A673 (cell line): ENCODE measurements around the gene SAMD13.

Experiments
- CTCF ChIP-seq: fragments of 300-800, 200-600 bp; sonication (generic); conservative IDR thresholded peaks from 2 replicates; pipeline ENCODE4 v1.5.1; 2017; ENCODE audit warnings: low read depth, mild to moderate bottlenecking, antibody characterized with exemption, low read length, moderate library complexity, mixed read lengths
- EZH2 ChIP-seq: fragments of 200-600 bp; sonication (generic); IDR thresholded peaks from 2 replicates; pipeline ENCODE4 v1.6.1; 2017; ENCODE audit warnings: borderline replicate concordance, low read depth, mild to moderate bottlenecking, mixed read lengths, antibody characterized with exemption, low read length; ENCODE audit not compliant: poor library complexity, severe bottlenecking

DNA sequence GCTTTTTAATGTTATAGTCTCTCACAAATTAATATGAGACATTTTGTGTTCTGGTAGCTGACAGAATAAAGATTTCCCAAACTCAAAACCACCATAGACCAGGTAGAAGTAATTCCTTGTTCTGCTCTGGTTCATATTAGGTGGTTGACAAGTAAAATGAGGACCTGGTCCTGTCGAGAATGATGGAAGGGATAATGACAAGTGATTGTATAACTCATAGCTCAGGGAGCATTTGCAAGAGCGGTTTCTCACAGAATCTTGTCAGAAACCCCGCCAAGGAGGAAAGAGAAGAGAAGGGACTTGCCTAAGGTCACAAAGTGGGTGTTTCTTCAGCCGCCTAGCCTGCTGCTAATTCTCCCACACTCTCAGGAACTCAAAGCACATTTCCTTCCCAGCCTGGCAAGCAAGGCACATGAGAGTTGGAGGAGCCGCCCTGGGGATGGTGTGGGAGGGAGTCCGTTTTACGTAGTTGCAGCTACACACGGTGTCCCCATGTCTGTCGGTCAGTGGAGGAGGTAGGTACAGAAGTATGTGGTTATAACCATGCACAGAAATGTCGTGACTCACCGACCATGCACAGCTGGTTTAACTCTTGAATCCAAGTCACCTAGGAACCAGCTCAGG, 46.5 kb downstream of the SAMD13 start:
- TF ChIP-seq CTCF (no peak), EZH2 (no peak)
